WERI-Rb-1 (cell line): ENCODE measurements around the gene DPP3.

Source experiments
- DNase-seq: peaks from one replicate; pipeline ENCODE4 v3.0.0-alpha.2; 2020
- H3K27ac ChIP-seq: fragments of 250-450 bp; sonication (Bioruptor Pico); 2 replicates; pipeline ENCODE4 v1.5.1; 2020; ENCODE audit warnings: mild to moderate bottlenecking, moderate library complexity
- H3K27me3 ChIP-seq: fragments of 250-450 bp; sonication (Bioruptor Pico); 2 replicates; pipeline ENCODE4 v1.5.1; 2021; ENCODE audit warnings: mild to moderate bottlenecking, low read depth, moderate library complexity; ENCODE audit not compliant: insufficient read depth, severe bottlenecking
- H3K36me3 ChIP-seq: fragments of 250-450 bp; sonication (Bioruptor Pico); 2 replicates; pipeline ENCODE4 v1.5.1; 2020; ENCODE audit warnings: mild to moderate bottlenecking, moderate library complexity
- H3K4me3 ChIP-seq: 2 replicates; pipeline ENCODE4 v1.5.1; 2011; ENCODE audit warnings: low read depth, mild to moderate bottlenecking, control low read depth, low read length
- H3K9me3 ChIP-seq: fragments of 250-450 bp; sonication (Bioruptor Pico); 2 replicates; pipeline ENCODE4 v1.5.1; 2021; ENCODE audit warnings: mild to moderate bottlenecking, moderate library complexity; ENCODE audit not compliant: severe bottlenecking
- CTCF ChIP-seq: IDR thresholded peaks from 2 replicates; pipeline ENCODE4 v1.5.1; 2011; ENCODE audit warnings: low read depth, mild to moderate bottlenecking, control low read depth, inconsistent platforms, low read length

DPP3 gene

GRCh38 chr11:66475349-66476172 lies 4.7 kb upstream of the DPP3 start:
- no peak overlapping the region for H3K27ac ChIP-seq
- H3K36me3 ChIP-seq = peaks cover 51% of the 10 kb centered on the region
- no peak for TF ChIP-seq CTCF
- H3K27me3 ChIP-seq = no peaks in the 10 kb centered on the region
- H3K9me3 ChIP-seq = no peaks in the 10 kb centered on the region
- DNase-seq = no peak
- H3K4me3 ChIP-seq = no peak overlapping the region

- DNase-seq = no peak
- TF ChIP-seq CTCF = no peak
- peaks cover 44% of the 10 kb centered on the region for H3K36me3 ChIP-seq
- H3K9me3 ChIP-seq = no peaks in the 10 kb centered on the region
- H3K4me3 ChIP-seq = no peak overlapping the region
- H3K27ac ChIP-seq = no peak overlapping the region
- no peaks in the 10 kb centered on the region for H3K27me3 ChIP-seq
Measured at GRCh38 chr11:66476173-66476840, 3.9 kb upstream of the DPP3 start.

GRCh38 chr11:66476841-66477251 lies 3.4 kb upstream of the DPP3 start:
- Histone ChIP-seq H3K4me3 (no peak overlapping the region), H3K27me3 (no peaks in the 10 kb centered on the region), H3K9me3 (no peaks in the 10 kb centered on the region), H3K36me3 (peaks cover 40% of the 10 kb centered on the region), H3K27ac (no peak overlapping the region)
- TF ChIP-seq CTCF = no peak
- no peak for DNase-seq

- Histone ChIP-seq H3K9me3 (no peaks in the 10 kb centered on the region), H3K27me3 (no peaks in the 10 kb centered on the region), H3K27ac (no peak overlapping the region), H3K4me3 (no peak overlapping the region), H3K36me3 (peaks cover 37% of the 10 kb centered on the region)
- no peak for TF ChIP-seq CTCF
- no peak for DNase-seq
Measured at GRCh38 chr11:66477263-66478201, 2.7 kb upstream of the DPP3 start.

GRCh38 chr11:66478729-66479393 lies 1.4 kb upstream of the DPP3 start:
- peak overlapping the region; percentile 91 for H3K27ac ChIP-seq
- no peak for DNase-seq

More at GRCh38 chr11:66478729-66479393, 1.4 kb upstream of the DPP3 start:
- Histone ChIP-seq H3K27me3 (no peaks in the 10 kb centered on the region), H3K36me3 (peaks cover 36% of the 10 kb centered on the region), H3K4me3 (peak overlapping the region; percentile 94), H3K9me3 (no peaks in the 10 kb centered on the region)
- peak; percentile 80 for TF ChIP-seq CTCF
